ENCODE results near the gene NAA25. TPM values are rescaled to one million over a fixed set of nuclear protein-coding genes. Genes with fewer than 3 reads are reported as not detected.

NAA25 gene
- total RNA-seq, 1 donor from 2014 or later: 32.8 TPM

GRCh38 chr12:112122823-112123690, 14.5 kb upstream of the NAA25 start:
- no peaks in the 10 kb centered on the region for H3K9me3 ChIP-seq (ENCODE audit: insufficient read depth, low read depth, low read length)
- peaks cover 15% of the 10 kb centered on the region for H3K4me1 Mint-ChIP-seq (ENCODE audit: low read depth, unreplicated experiment)
- DNase-seq (ENCODE audit: low read depth) (peak; percentile 53), FAIRE-seq (no peak)
- no peak overlapping the region for H3K27ac Mint-ChIP-seq (ENCODE audit: unreplicated experiment)
- TF ChIP-seq, protein P1, sequence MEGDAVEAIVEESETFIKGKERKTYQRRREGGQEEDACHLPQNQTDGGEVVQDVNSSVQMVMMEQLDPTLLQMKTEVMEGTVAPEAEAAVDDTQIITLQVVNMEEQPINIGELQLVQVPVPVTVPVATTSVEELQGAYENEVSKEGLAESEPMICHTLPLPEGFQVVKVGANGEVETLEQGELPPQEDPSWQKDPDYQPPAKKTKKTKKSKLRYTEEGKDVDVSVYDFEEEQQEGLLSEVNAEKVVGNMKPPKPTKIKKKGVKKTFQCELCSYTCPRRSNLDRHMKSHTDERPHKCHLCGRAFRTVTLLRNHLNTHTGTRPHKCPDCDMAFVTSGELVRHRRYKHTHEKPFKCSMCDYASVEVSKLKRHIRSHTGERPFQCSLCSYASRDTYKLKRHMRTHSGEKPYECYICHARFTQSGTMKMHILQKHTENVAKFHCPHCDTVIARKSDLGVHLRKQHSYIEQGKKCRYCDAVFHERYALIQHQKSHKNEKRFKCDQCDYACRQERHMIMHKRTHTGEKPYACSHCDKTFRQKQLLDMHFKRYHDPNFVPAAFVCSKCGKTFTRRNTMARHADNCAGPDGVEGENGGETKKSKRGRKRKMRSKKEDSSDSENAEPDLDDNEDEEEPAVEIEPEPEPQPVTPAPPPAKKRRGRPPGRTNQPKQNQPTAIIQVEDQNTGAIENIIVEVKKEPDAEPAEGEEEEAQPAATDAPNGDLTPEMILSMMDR (IDR thresholded peaks at IDR 0.05; ENCODE audit: insufficient read depth, low read depth, low read length): no peak
- TF ChIP-seq EZH2 (IDR thresholded peaks at IDR 0.05; ENCODE audit: insufficient read depth, low read length): no peak
- H3K36me3 Mint-ChIP-seq (ENCODE audit: low read depth, unreplicated experiment): no peaks in the 10 kb centered on the region
- peaks cover 17% of the 10 kb centered on the region for H3K4me1 ChIP-seq (ENCODE audit: insufficient read depth, low read length)
- peaks cover 24% of the 10 kb centered on the region for H3K79me2 ChIP-seq (ENCODE audit: insufficient read depth, low read length)
- H3K9ac ChIP-seq (ENCODE audit: low read length): no peak overlapping the region
- no peaks in the 10 kb centered on the region for H3K27me3 ChIP-seq (ENCODE audit: insufficient read depth, low read length)
- no peak overlapping the region for H3K27ac ChIP-seq (ENCODE audit: low read depth, low read length)
- no peak overlapping the region for H2AFZ ChIP-seq (ENCODE audit: low read depth, low read length)
- no peaks in the 10 kb centered on the region for H3K27me3 Mint-ChIP-seq (ENCODE audit: low read depth, unreplicated experiment)
- peak overlapping the region; percentile 53 for H3K4me2 ChIP-seq (ENCODE audit: low read length)
- H4K20me1 ChIP-seq (ENCODE audit: insufficient read depth, low read length): peaks cover 17% of the 10 kb centered on the region
- H3K9me3 Mint-ChIP-seq (ENCODE audit: unreplicated experiment): no peaks in the 10 kb centered on the region
- H3K4me3 Mint-ChIP-seq (ENCODE audit: unreplicated experiment): no peak overlapping the region
- no peaks in the 10 kb centered on the region for H3K36me3 ChIP-seq (ENCODE audit: insufficient read depth, low read length)
- no peak overlapping the region for H3K4me3 ChIP-seq (ENCODE audit: insufficient read depth, low read depth, low read length)

DNA sequence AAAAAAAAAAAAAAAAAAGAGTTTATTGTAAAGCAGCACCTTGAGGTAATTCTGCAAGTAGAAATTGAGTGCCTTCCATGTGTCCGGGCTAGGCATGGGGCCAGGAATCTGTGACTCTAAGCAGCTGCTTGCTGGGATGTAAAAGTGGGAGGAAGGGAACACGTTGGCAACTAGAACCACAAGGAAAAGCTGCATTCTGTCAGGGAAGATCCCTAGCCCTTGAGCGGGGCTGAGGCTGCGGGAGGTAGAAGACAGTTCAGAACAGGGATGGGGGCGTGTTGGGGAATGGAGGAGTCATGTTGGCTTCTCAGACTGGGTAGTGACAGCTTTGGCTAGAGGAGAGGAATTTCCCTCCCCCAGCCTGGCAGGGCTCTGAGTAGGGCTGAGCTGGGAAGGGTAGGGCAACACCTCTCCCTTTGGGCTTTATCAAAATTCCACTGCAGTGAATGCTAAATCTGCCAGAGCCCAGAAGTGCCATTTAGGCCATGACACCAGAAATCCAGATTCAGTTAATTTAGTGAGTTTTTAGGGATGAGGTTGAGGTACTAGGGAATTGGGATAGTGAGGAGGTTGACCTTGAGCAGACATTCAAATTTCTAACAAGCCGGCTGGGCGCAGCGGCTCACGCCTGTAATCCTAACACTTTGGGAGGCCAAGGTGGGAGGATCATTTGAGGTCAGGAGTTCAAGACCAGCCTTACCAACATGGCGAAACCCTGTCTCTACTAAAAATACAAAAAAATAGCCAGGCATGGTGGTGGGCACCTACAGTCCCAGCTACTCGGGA, 13.4 kb upstream of the NAA25 start:
- H2AFZ ChIP-seq (ENCODE audit: low read depth, low read length): peak overlapping the region; percentile 58
- no peak overlapping the region for H3K4me3 Mint-ChIP-seq (ENCODE audit: unreplicated experiment)
- H3K27me3 ChIP-seq (ENCODE audit: insufficient read depth, low read length): no peaks in the 10 kb centered on the region

More for the DNA sequence above, 13.4 kb upstream of the NAA25 start:
- H3K9ac ChIP-seq (ENCODE audit: low read length): no peak overlapping the region
- no peaks in the 10 kb centered on the region for H3K36me3 ChIP-seq (ENCODE audit: insufficient read depth, low read length)
- DNase-seq (ENCODE audit: low read depth) (peak; percentile 86), FAIRE-seq (no peak)
- no peaks in the 10 kb centered on the region for H3K9me3 ChIP-seq (ENCODE audit: insufficient read depth, low read depth, low read length)
- peaks cover 21% of the 10 kb centered on the region for H3K4me1 ChIP-seq (ENCODE audit: insufficient read depth, low read length)
- Mint-ChIP-seq H3K27me3 (ENCODE audit: low read depth, unreplicated experiment) (no peaks in the 10 kb centered on the region), H3K4me1 (ENCODE audit: low read depth, unreplicated experiment) (peaks cover 14% of the 10 kb centered on the region), H3K36me3 (ENCODE audit: low read depth, unreplicated experiment) (no peaks in the 10 kb centered on the region), H3K9me3 (ENCODE audit: unreplicated experiment) (no peaks in the 10 kb centered on the region), H3K27ac (ENCODE audit: unreplicated experiment) (peak overlapping the region; percentile 67)
- TF ChIP-seq EZH2 (IDR thresholded peaks at IDR 0.05; ENCODE audit: insufficient read depth, low read length): no peak
- TF ChIP-seq, protein P1 (IDR thresholded peaks at IDR 0.05; ENCODE audit: insufficient read depth, low read depth, low read length): no peak
- peaks cover 15% of the 10 kb centered on the region for H3K79me2 ChIP-seq (ENCODE audit: insufficient read depth, low read length)
- peaks cover 11% of the 10 kb centered on the region for H4K20me1 ChIP-seq (ENCODE audit: insufficient read depth, low read length)
- H3K4me3 ChIP-seq (ENCODE audit: insufficient read depth, low read depth, low read length): no peak overlapping the region
- no peak overlapping the region for H3K27ac ChIP-seq (ENCODE audit: low read depth, low read length)
- peak overlapping the region; percentile 68 for H3K4me2 ChIP-seq (ENCODE audit: low read length)
